Gastrocnemius medialis (tissue), 4 donors: ENCODE results near the gene TP53I13. TPM values are rescaled to one million over a fixed set of nuclear protein-coding genes. Genes with fewer than 3 reads are reported as not detected.
A peak's percentile ranks its signal among the peaks of the same experiment; 100 is the strongest.

ENCODE experiments used
- ATAC-seq, 2 donors: fragments of 150-250 bp; one replicate each; pipeline ENCODE4 v1.9.1; 2016
- DNase-seq, 2 donors: peaks; one replicate each; pipeline ENCODE4 v3.0.0-alpha.2; 2019
- H3K27ac ChIP-seq, 4 donors: fragments of 200-600 bp; sonication (generic); 1 replicate in 1 of 4; 2 replicates in 3 of 4; pipeline ENCODE4 v1.5.1; 2016 to 2018; ENCODE audit warnings: mild to moderate bottlenecking in 2 of 4, moderate library complexity in 1 of 4
- H3K27me3 ChIP-seq, 3 donors: fragments of 200-600 bp; sonication (generic) in 2 of 3; 1 replicate in 1 of 3; 2 replicates in 2 of 3; pipeline versions ENCODE4 v1.5.1 to v1.6.0; 2016 to 2019; ENCODE audit warnings: mild to moderate bottlenecking in 1 of 3, moderate library complexity in 1 of 3
- H3K36me3 ChIP-seq, 2 donors: fragments of 200-600 bp; sonication (generic) in 1 of 2; one replicate each; pipeline ENCODE4 v1.5.1; 2017 to 2018
- H3K4me1 ChIP-seq, 2 donors: fragments of 200-600 bp; sonication (generic) in 1 of 2; one replicate each; pipeline ENCODE4 v1.5.1; 2016 to 2017; ENCODE audit warnings: mild to moderate bottlenecking in 2 of 2
- H3K4me3 ChIP-seq, 4 donors: fragments of 200-600 bp; sonication (generic) in 3 of 4; 1 replicate in 1 of 4; 2 replicates in 3 of 4; pipeline ENCODE4 v1.5.1; 2016 to 2019; ENCODE audit warnings: mild to moderate bottlenecking in 2 of 4
- H3K9me3 ChIP-seq, 3 donors: fragments of 200-600 bp; sonication (generic) in 2 of 3; 1 replicate in 1 of 3; 2 replicates in 2 of 3; pipeline ENCODE4 v1.5.1; 2016 to 2019
- POLR2A ChIP-seq, 2 donors: fragments of 450-650 bp; IDR thresholded peaks; one replicate each; pipeline ENCODE4 v1.6.1; 2017; ENCODE audit warnings: antibody characterized with exemption in 2 of 2, mild to moderate bottlenecking in 2 of 2, moderate library complexity in 2 of 2
- in situ Hi-C, 4 donors: fragments of 200-750 bp; cut with MboI; loops; one replicate each; pipeline versions ENCODE4 v1.15.0 to v1.8.0; 2017; ENCODE audit warnings: low sequenced_read_pairs in 4 of 4
- intact Hi-C: fragments of 100-400 bp; cut with DNase I; formaldehyde crosslinking; loops from one replicate; pipeline ENCODE4 v1.15.1; 2023; ENCODE audit warnings: low total_unique reads
- total RNA-seq, 4 donors: library from RNA; depleted of rRNA; stranded (reverse); fragments of >200 nt; gene quantifications; one replicate each; pipeline versions ENCODE4 v1.1.0 to v1.2.3, GENCODE V29; 2016
- TF ChIP-seq, protein P1 (sequence below), 5 experiments: fragments of 450-650 bp in 3 of 5; fragments of 200-600 bp in 2 of 5; sonication (generic) in 2 of 5; IDR thresholded peaks in 4 of 5; conservative IDR thresholded peaks in 1 of 5; 1 replicate in 4 of 5; 2 replicates in 1 of 5; pipeline ENCODE4 v1.5.1; 2016 to 2019; ENCODE audit warnings: antibody characterized with exemption in 5 of 5, mild to moderate bottlenecking in 3 of 5, moderate library complexity in 3 of 5

Gene TP53I13
- total RNA-seq, 4 donors from 2014 or later = 31.0 to 50.2 (median 32.1) TPM

DNA sequence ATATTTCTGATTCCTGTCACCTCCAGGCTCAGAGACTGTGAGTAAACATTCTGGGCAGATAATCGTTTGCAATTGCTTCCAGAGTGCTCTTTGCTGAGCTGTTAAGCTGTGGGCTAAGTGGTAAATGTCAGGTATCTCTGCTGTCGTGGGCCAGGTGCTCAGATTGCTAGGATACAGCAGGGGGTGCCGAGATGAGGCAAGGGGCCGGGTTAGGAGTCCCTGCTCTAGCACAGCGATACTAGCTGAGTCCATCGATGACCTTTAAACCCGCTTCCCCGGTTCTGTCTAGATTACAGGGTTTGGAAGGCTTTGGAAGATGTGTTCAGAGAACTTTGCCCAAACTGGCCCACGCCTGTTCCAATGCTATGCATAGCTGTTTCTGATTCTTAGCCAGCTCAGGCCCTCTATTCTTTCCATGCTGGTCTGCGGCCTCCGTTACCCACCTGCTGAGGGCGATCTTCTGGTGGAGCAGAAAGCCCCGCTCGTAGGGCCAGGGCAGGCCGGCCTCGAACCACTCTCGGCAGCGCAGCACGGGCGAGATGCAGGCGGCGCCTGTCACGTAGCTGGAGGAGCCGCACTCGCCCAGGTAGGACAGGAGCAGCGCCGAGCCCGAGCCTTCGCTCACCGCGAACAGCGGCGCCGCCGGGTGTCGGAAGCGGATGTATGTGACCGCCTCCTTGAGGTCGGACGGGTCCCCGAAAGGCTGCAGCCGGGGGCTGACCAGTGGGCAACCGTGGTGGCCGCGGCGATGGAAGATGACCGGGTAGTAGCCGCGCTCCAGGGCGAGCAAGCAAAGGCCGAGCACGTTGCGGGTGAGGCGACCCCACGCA lies 2.6 kb upstream of the TP53I13 start:
- TF ChIP-seq POLR2A (IDR thresholded peaks at IDR 0.05) = no peak
- TF ChIP-seq, protein P1, sequence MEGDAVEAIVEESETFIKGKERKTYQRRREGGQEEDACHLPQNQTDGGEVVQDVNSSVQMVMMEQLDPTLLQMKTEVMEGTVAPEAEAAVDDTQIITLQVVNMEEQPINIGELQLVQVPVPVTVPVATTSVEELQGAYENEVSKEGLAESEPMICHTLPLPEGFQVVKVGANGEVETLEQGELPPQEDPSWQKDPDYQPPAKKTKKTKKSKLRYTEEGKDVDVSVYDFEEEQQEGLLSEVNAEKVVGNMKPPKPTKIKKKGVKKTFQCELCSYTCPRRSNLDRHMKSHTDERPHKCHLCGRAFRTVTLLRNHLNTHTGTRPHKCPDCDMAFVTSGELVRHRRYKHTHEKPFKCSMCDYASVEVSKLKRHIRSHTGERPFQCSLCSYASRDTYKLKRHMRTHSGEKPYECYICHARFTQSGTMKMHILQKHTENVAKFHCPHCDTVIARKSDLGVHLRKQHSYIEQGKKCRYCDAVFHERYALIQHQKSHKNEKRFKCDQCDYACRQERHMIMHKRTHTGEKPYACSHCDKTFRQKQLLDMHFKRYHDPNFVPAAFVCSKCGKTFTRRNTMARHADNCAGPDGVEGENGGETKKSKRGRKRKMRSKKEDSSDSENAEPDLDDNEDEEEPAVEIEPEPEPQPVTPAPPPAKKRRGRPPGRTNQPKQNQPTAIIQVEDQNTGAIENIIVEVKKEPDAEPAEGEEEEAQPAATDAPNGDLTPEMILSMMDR (IDR thresholded peaks at IDR 0.05 in 4 of 5, conservative IDR thresholded peaks at IDR 0.05 in 1 of 5) = no peak
- ATAC-seq (no peak), DNase-seq (peak in 1 of 2 donors; percentile 20)
- Histone ChIP-seq H3K27ac (no peak overlapping the region), H3K4me3 (peak overlapping the region; percentile 66 to 82 (median 79)), H3K9me3 (no peaks in the 10 kb centered on the region), H3K36me3 (no peaks in the 10 kb centered on the region), H3K27me3 (peaks cover 0 to 5% (median 0%) of the 10 kb centered on the region in 3 donors), H3K4me1 (peaks cover 12 to 21% of the 10 kb centered on the region in 2 donors)
- in situ Hi-C loops (loop anchor here in 1 of 4 donors (25.0 kb wide), 1 partner anchor 371 kb away; the partner anchor contains the start of genes EFCAB5 and SSH2), intact Hi-C loops (loop anchor here (5.0 to 10.0 kb wide), 2 partner anchors 366 to 421 kb away; partner anchors contain the start of gene SSH2)

DNA sequence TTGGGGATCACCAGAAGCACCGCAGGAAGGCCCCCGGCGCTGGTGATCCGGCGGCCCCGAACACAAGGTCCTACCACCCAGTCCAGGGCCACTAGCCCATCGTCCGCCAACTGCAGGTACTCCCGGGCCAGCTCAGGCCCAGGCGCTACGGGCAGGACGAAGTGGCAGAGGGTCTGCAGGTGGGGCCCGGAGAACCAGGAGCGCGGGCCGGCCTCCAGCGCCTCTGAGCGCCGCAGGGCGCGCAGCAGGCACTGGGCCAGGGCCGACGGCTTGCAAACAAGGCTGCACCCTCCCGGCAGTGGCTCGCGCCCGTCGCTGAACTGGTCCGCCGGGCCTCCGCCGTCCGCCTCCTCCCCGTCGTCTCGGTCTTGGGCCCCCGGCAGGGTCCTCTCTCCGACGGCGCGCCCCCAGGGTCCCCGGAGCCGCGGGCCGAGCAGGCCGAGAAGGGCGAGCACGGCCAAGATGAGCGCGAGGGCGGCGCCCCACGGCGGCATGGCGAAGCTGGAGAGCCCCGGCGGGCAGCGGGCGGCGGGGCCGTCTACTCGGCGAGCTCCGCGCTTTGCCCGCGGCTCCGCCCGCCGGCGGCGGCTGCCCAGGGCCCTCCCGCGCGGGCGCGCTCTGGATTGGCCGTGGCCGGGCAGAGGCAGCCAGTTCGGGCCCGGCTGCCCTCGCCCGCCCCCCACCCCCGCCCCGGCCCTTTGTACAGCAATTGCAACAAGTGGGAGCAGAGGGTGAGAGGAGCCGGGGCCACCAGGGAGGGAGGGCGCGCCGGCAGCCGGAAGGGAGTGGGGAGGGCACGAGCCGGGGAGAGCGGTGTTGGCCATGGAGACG lies 1.8 kb upstream of the TP53I13 start, which contains the start of gene ABHD15:
Gene ABHD15 (minus strand): TSS at position 565 of the 831 bp plus-strand sequence. CDS start 71 bp downstream, at position 494.
- peak within 1 kb of the TSS; percentile 66 to 82 (median 79) for H3K4me3 ChIP-seq
- in situ Hi-C loops = loop anchor here in 1 of 4 donors (25.0 kb wide), 1 partner anchor 371 kb away; the partner anchor contains the start of genes EFCAB5 and SSH2
- peaks cover 12 to 21% of the 10 kb centered on the region in 2 donors for H3K4me1 ChIP-seq

DNA sequence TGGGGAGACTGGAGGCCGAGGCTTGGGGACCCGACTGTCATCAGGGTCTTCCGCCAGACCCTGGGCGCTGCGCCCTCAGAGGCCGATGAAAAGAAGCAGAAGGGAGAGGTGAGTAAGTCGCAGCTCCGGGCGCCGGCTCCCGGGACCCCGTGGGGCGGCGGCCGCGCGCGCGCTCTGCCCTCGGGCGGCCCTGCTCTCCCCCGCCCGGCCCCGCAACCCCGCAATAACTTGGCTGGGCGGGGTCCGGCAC lies 1.3 kb upstream of the TP53I13 start:
- in situ Hi-C loops (loop anchor here in 1 of 4 donors (25.0 kb wide), 1 partner anchor 370 kb away; the partner anchor contains the start of genes EFCAB5 and SSH2), intact Hi-C loops (loop anchor here (5.0 to 10.0 kb wide), 2 partner anchors 365 to 422 kb away; partner anchors contain the start of gene SSH2)
- H3K4me1 ChIP-seq = peaks cover 12 to 25% of the 10 kb centered on the region in 2 donors
- ATAC-seq (peak; percentile 4 to 5), DNase-seq (no peak)
- no peaks in the 10 kb centered on the region for H3K9me3 ChIP-seq
- H3K27ac ChIP-seq = peak overlapping the region; percentile 85 to 93 (median 86)
- TF ChIP-seq, protein P1 (IDR thresholded peaks at IDR 0.05 in 4 of 5, conservative IDR thresholded peaks at IDR 0.05 in 1 of 5) = no peak
- TF ChIP-seq POLR2A (IDR thresholded peaks at IDR 0.05) = no peak
- H3K27me3 ChIP-seq = peaks cover 0 to 5% (median 0%) of the 10 kb centered on the region in 3 donors
- H3K4me3 ChIP-seq = peak overlapping the region; percentile 66 to 82 (median 79)
- H3K36me3 ChIP-seq = no peaks in the 10 kb centered on the region

More for the DNA sequence above, 1.8 kb upstream of the TP53I13 start, which contains the start of gene ABHD15:
- H3K9me3 ChIP-seq = no peaks in the 10 kb centered on the region
- peak; percentile 48 to 68 for TF ChIP-seq POLR2A (IDR thresholded peaks at IDR 0.05)
- TF ChIP-seq, protein P1 (IDR thresholded peaks at IDR 0.05 in 4 of 5, conservative IDR thresholded peaks at IDR 0.05 in 1 of 5) = no peak
- intact Hi-C loops = loop anchor here (5.0 to 10.0 kb wide), 2 partner anchors 366 to 422 kb away; partner anchors contain the start of gene SSH2
- DNase-seq = peak in 1 of 2 donors; percentile 48
- peak; percentile 22 to 36 for ATAC-seq
- H3K27me3 ChIP-seq = peaks cover 0 to 5% (median 0%) of the 10 kb centered on the region in 3 donors
- H3K27ac ChIP-seq = peak within 1 kb of the TSS; percentile 85 to 93 (median 86)
- no peaks in the 10 kb centered on the region for H3K36me3 ChIP-seq
